Measurements from ENCODE around the gene PRXL2B.
"Not testable (repeated sequence)": the region's sequence is repeated elsewhere in the genome, so short reads cannot be mapped to it uniquely, and the experiment has no call there.

Gene PRXL2B

DNA sequence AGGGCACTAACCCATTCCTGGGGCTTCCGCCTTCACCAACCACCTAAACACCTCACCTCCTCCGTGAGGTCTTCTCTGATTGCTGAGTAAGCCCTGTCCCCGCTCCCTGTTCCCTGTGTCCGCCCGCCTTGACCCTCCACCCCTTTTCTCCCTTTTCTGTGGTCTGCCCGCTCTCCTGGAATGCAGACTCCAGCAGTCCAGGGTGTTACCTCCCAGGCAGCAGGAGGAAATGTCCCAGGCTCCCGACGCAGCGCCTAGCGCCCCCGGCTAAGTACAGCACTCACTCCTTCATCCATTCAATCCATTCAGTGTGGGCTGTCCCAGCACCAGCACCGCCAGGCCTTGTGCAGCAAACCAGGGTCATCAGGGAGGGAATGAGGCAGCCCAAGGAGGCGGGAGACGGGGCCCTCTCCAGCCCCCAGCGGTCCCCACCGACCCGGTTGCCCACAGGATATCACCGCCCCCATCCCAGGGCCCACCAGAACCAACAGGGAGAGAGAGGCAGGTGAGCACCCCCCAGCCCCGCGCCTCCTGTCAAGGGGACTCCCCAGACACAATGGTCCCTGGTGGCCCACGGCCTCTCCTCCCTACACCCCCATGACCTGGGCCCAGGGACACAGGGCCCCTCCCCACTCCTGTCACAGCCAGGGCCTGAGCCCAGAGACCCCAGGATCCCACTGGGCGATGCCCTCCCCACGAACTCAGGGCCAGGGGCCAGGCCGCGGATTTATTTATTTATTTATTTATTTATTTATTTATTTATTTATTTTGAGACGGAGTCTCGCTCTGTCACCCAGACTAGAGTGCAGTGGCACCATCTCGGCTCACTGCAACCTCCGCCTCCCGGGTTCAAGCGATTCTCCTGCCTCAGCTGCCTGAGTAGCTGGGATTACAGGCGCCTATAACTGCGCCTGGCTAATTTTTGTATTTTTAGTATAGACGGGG is 20.2 kb upstream of the PRXL2B start:
- DNase-seq (ENCODE audit: low read depth in 2 of 2): no peak
- H3K4me3 ChIP-seq (replicated peaks in 1 of 2; ENCODE audit: low read depth in 2 of 2, low read length in 2 of 2): no peak overlapping the region
- TF ChIP-seq CTCF (IDR thresholded peaks at IDR 0.05; ENCODE audit: low read depth, low read length): no peak

DNA sequence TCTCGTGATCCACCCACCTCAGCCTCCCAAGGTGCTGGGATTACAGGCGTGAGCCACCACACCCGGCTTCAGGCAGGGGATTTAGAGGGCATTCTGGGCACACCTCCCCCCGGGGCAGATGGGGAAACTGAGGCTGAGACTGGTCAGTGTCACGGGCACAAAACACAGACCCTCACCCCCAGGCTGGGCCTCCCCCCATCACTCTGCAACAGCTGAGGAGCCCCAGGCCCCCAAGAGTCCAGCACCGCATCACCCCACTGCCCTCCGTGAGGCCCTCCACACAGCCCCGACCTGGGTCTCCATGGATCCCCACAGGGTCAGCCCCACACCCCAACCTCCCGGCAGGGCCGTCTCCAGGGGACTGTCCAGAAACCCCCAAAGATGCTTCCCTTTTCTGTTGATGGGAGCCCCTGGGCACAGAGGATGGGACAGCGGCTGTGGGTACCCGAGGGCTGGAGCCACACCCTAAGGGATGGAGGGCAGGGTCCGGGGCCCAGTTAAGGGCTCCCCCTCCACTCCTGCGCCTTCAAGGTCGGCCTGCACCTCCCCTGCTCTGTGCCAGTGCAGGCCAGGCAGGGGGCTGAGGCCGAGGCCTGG is 19.4 kb upstream of the PRXL2B start:
- TF ChIP-seq CTCF (IDR thresholded peaks at IDR 0.05; ENCODE audit: low read depth, low read length): no peak

DNA sequence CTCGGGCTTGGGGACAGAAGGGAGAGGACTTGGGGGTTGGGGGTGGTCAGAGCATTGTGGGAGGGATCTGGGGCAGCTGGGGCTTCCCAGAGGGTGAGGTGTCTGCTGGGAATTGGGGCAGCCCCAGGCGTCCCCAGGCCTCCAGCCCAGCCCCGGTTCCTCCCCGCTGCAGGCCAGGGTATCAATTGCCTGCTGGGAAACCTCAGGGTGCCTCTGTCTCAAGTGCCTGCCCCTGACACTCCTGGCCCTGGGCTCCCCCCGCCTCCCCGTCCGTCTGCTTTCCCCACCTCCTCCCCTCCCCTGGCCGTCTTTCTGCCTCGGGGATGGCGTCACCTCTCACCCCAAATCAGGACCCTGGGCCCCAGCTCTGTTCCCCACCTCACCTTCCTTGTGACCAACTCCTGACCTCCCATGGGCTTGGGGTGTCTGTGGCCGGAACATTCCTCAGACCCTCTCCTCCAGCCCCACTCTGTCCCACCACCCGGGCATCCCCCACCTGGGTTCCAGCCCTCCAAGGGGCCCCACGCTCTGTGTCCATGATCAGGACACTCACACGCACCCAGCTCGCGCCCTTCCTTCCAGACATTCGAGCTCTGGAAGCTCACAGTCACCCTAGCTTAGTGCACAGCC is 18.3 kb upstream of the PRXL2B start:
- not testable (repeated sequence) for H3K4me3 ChIP-seq (replicated peaks in 1 of 2; ENCODE audit: low read depth in 2 of 2, low read length in 2 of 2); DNase-seq (ENCODE audit: low read depth in 2 of 2)

More for the DNA sequence above, 19.4 kb upstream of the PRXL2B start:
- no peak overlapping the region for H3K4me3 ChIP-seq (replicated peaks in 1 of 2; ENCODE audit: low read depth in 2 of 2, low read length in 2 of 2)
- no peak for DNase-seq (ENCODE audit: low read depth in 2 of 2)

DNA sequence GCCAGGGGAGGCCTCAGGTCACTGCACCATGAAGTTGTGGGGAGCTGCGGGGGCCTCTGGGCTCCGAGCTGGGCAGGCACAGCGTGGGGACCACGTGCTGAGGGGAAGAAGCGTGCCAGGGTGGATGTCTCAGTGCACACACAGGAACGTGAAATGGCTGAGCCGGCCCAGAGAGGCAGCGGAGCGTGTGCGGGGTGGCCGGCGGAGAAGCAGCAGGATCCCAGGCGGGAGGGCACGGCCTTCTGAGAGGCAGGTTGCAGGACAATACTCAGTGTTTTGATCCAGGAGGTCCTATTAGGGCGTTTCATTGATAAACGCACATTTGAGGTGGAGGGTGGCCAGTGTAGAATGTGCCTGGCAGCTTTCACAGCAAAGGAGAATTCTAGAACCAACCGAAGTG is 17.5 kb upstream of the PRXL2B start:
- no peak for TF ChIP-seq CTCF (IDR thresholded peaks at IDR 0.05; ENCODE audit: low read depth, low read length)

GRCh38 chr1:2569703-2570102 is 16.9 kb upstream of the PRXL2B start:
- DNase-seq (ENCODE audit: low read depth in 2 of 2); H3K4me3 ChIP-seq (replicated peaks in 1 of 2; ENCODE audit: low read depth in 2 of 2, low read length in 2 of 2): not testable (repeated sequence)

More for the DNA sequence above, 17.5 kb upstream of the PRXL2B start:
- no peak overlapping the region for H3K4me3 ChIP-seq (replicated peaks in 1 of 2; ENCODE audit: low read depth in 2 of 2, low read length in 2 of 2)
- DNase-seq (ENCODE audit: low read depth in 2 of 2): no peak

- TF ChIP-seq CTCF (IDR thresholded peaks at IDR 0.05; ENCODE audit: low read depth, low read length): no peak
- no peak for DNase-seq (ENCODE audit: low read depth in 2 of 2)
- H3K4me3 ChIP-seq (replicated peaks in 1 of 2; ENCODE audit: low read depth in 2 of 2, low read length in 2 of 2): no peak overlapping the region
Measured at GRCh38 chr1:2570332-2570731, 16.2 kb upstream of the PRXL2B start.

DNA sequence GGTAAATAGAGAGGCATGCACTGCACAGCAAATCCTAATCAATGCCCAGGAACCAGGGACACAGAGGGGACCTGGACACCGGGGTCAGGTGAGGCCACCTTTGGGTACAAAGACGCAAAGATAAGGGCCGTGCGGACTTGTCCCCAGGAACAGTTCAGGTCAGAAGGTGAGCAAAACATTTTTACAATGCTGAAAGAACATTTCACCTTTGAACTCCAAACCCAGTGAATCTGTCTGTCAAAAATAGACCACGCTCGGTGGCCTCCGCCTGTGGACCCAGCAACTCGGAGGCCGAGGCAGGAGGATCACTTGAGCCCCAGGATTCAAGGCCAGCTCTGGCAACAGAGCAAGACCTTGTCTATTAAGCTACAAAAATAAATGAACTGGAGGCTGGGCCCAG is 15.2 kb upstream of the PRXL2B start:
- no peak for TF ChIP-seq CTCF (IDR thresholded peaks at IDR 0.05; ENCODE audit: low read depth, low read length)
- no peak for DNase-seq (ENCODE audit: low read depth in 2 of 2)
- H3K4me3 ChIP-seq (replicated peaks in 1 of 2; ENCODE audit: low read depth in 2 of 2, low read length in 2 of 2): no peak overlapping the region

Measured in cardiac fibroblast (primary cell).